H1 (cell line): Measurements from ENCODE around the gene RUFY3. TPM values are rescaled to one million over a fixed set of nuclear protein-coding genes. Genes with fewer than 3 reads are reported as not detected.

Experiments used
- CTCF ChIA-PET: fragments of 300-600 bp; sonication (Branson Sonifier 250); formaldehyde crosslinking; loops from one replicate; lab custom pipeline; 2021; ENCODE audit not compliant: partially characterized antibody; lab: Charles Lee
- POLR2A ChIA-PET: fragments of 300-600 bp; sonication (Branson Sonifier 250); formaldehyde crosslinking; loops from one replicate; lab custom pipeline; 2021; ENCODE audit warnings: inconsistent platforms; ENCODE audit not compliant: partially characterized antibody; lab: Charles Lee
- DNase-seq, 2 experiments: peaks; one replicate each; pipeline versions ENCODE4 v3.0.0 to v3.0.0-alpha.2; 2010 to 2022; ENCODE audit warnings: low spot score in 2 of 2, low read depth in 1 of 2, mixed read lengths in 1 of 2
- FAIRE-seq: peaks from 2 replicates; lab custom pipeline; 2011; peaks lifted over from hg19 to GRCh38; lab: Jason Lieb, UNC
- H2AFZ ChIP-seq: 2 replicates; pipeline ENCODE4 v1.8.1; 2012; ENCODE audit warnings: low read length, inconsistent platforms
- H2AK5ac ChIP-seq: 2 replicates; pipeline ENCODE4 v1.6.1; 2013; ENCODE audit warnings: low read depth, low read length
- H2BK120ac ChIP-seq: replicated peaks from 2 replicates; pipeline ENCODE3; 2013; ENCODE audit warnings: low read depth, low read length, inconsistent platforms
- H2BK12ac ChIP-seq: 2 replicates; pipeline ENCODE4 v1.6.1; 2013; ENCODE audit warnings: low read depth, low read length
- H2BK15ac ChIP-seq: 2 replicates; pipeline ENCODE4 v1.6.1; 2013; ENCODE audit warnings: low read length
- H2BK20ac ChIP-seq: 2 replicates; pipeline ENCODE4 v1.6.1; 2013; ENCODE audit warnings: low read length
- H2BK5ac ChIP-seq: 2 replicates; pipeline ENCODE4 v1.6.1; 2013; ENCODE audit warnings: low read depth, low read length
- H3K14ac ChIP-seq: 2 replicates; pipeline ENCODE4 v1.6.1; 2013; ENCODE audit warnings: inconsistent platforms; ENCODE audit not compliant: insufficient read length
- H3K18ac ChIP-seq: 2 replicates; pipeline ENCODE4 v1.6.1; 2013; ENCODE audit warnings: low read length; ENCODE audit errors: extremely low read depth
- H3K23ac ChIP-seq: 2 replicates; pipeline ENCODE4 v1.6.1; 2013; ENCODE audit warnings: inconsistent platforms; ENCODE audit not compliant: insufficient read length
- H3K23me2 ChIP-seq: 2 replicates; pipeline ENCODE4 v1.6.1; 2013; ENCODE audit warnings: low read depth, low read length
- H3K27ac ChIP-seq: 2 replicates; pipeline ENCODE4 v1.6.1; 2011; ENCODE audit warnings: low read depth, low read length, inconsistent platforms
- H3K27me3 ChIP-seq, 4 experiments: replicated peaks in 1 of 4; 1 replicate in 1 of 4; 2 replicates in 3 of 4; pipeline versions ENCODE4 v1.6.1 to v1.8.1; 2011 to 2013; ENCODE audit warnings: low read length in 3 of 4, mild to moderate bottlenecking in 3 of 4, inconsistent platforms in 2 of 4, mixed read lengths in 2 of 4, moderate library complexity in 1 of 4; ENCODE audit not compliant: control insufficient read depth in 3 of 4, insufficient read depth in 3 of 4; ENCODE audit errors: extremely low read depth in 1 of 4
- H3K36me3 ChIP-seq, 4 experiments: 2 replicates each; pipeline versions ENCODE4 v1.6.1 to v1.8.1; 2011 to 2013; ENCODE audit warnings: mild to moderate bottlenecking in 4 of 4, low read length in 3 of 4, moderate library complexity in 2 of 4, control low read depth in 1 of 4, inconsistent platforms in 1 of 4; ENCODE audit not compliant: insufficient read depth in 4 of 4, control insufficient read depth in 2 of 4
- H3K4ac ChIP-seq: replicated peaks from 2 replicates; pipeline ENCODE3; 2013; ENCODE audit warnings: low read length, low read depth, mixed read lengths, inconsistent platforms; ENCODE audit not compliant: insufficient read length
- H3K4me1 ChIP-seq, 4 experiments: replicated peaks in 1 of 4; 1 replicate in 1 of 4; 2 replicates in 3 of 4; pipeline versions ENCODE4 v1.6.1 to v1.8.1; 2011 to 2013; ENCODE audit warnings: low read length in 3 of 4, inconsistent platforms in 2 of 4, mixed read lengths in 1 of 4; ENCODE audit not compliant: insufficient read depth in 4 of 4, control insufficient read depth in 3 of 4
- H3K4me2 ChIP-seq, 2 experiments: 2 replicates each; pipeline versions ENCODE4 v1.6.1 to v1.8.1; 2011 to 2013; ENCODE audit warnings: low read depth in 2 of 2, low read length in 2 of 2, control low read depth in 1 of 2, inconsistent platforms in 1 of 2, mild to moderate bottlenecking in 1 of 2; ENCODE audit not compliant: insufficient read depth in 1 of 2
- H3K4me3 ChIP-seq, 4 experiments: fragments of 200-600, 300-600 bp in 1 of 4; sonication (generic), shearing (Covaris generic), sonication (Bioruptor Twin) in 1 of 4; 2 replicates each; pipeline versions ENCODE4 v1.5.1 to v1.8.1; 2011 to 2016; ENCODE audit warnings: low read length in 4 of 4, low read depth in 3 of 4, control low read depth in 2 of 4, inconsistent platforms in 2 of 4, mild to moderate bottlenecking in 2 of 4, mixed read lengths in 1 of 4, moderate library complexity in 1 of 4; ENCODE audit not compliant: insufficient read depth in 2 of 4; ENCODE audit errors: extremely low read depth in 1 of 4
- H3K56ac ChIP-seq: replicated peaks from 2 replicates; pipeline ENCODE3; 2013; ENCODE audit warnings: low read depth, mild to moderate bottlenecking, mixed read lengths, low read length, inconsistent platforms; ENCODE audit not compliant: insufficient read length
- H3K79me1 ChIP-seq: 2 replicates; pipeline ENCODE4 v1.6.1; 2013; ENCODE audit warnings: low read depth, low read length, control low read depth
- H3K79me2 ChIP-seq, 2 experiments: 2 replicates each; pipeline versions ENCODE4 v1.6.1 to v1.8.1; 2012 to 2013; ENCODE audit warnings: low read length in 2 of 2, mild to moderate bottlenecking in 2 of 2, inconsistent platforms in 1 of 2; ENCODE audit not compliant: insufficient read depth in 2 of 2, control insufficient read depth in 1 of 2
- H3K9ac ChIP-seq, 4 experiments: replicated peaks in 1 of 4; 1 replicate in 1 of 4; 2 replicates in 3 of 4; pipeline versions ENCODE4 v1.6.1 to v1.8.1; 2011 to 2013; ENCODE audit warnings: low read depth in 3 of 4, low read length in 3 of 4, control low read depth in 2 of 4, mild to moderate bottlenecking in 2 of 4, moderate library complexity in 2 of 4, inconsistent platforms in 1 of 4; ENCODE audit errors: extremely low read depth in 1 of 4
- H3K9me3 ChIP-seq, 2 experiments: 2 replicates each; pipeline versions ENCODE4 v1.6.1 to v1.8.1; 2012 to 2013; ENCODE audit warnings: mild to moderate bottlenecking in 2 of 2, moderate library complexity in 2 of 2, control low read depth in 1 of 2, inconsistent platforms in 1 of 2, low read depth in 1 of 2, low read length in 1 of 2, mixed read lengths in 1 of 2; ENCODE audit not compliant: insufficient read depth in 2 of 2
- H4K20me1 ChIP-seq, 2 experiments: replicated peaks in 1 of 2; 2 replicates each; pipeline versions ENCODE3 to v1.8.1; 2011 to 2013; ENCODE audit warnings: inconsistent platforms in 2 of 2, low read length in 2 of 2, mild to moderate bottlenecking in 1 of 2; ENCODE audit not compliant: insufficient read depth in 2 of 2, control insufficient read depth in 1 of 2
- H4K5ac ChIP-seq: 2 replicates; pipeline ENCODE4 v1.6.1; 2013; ENCODE audit warnings: low read length, low read depth, mixed read lengths, inconsistent platforms; ENCODE audit not compliant: insufficient read length
- H4K8ac ChIP-seq: 2 replicates; pipeline ENCODE4 v1.8.0; 2013; ENCODE audit warnings: mild to moderate bottlenecking, moderate library complexity, low read length, inconsistent platforms; ENCODE audit not compliant: insufficient read depth; ENCODE audit errors: extremely low read depth
- H4K91ac ChIP-seq: replicated peaks from 2 replicates; pipeline ENCODE3; 2013; ENCODE audit warnings: low read length, mixed read lengths, inconsistent platforms; ENCODE audit not compliant: insufficient read length
- ASH2L ChIP-seq: fragments of 200-600, 300-600 bp; sonication (generic); IDR thresholded peaks from one replicate; pipeline ENCODE4 v1.7.1; 2017; ENCODE audit warnings: low read length
- CEBPB ChIP-seq: IDR thresholded peaks from 2 replicates; pipeline ENCODE4 v1.6.1; 2012; ENCODE audit warnings: low read depth, low read length
- CHD2 ChIP-seq: IDR thresholded peaks from 2 replicates; pipeline ENCODE4 v1.6.1; 2012; ENCODE audit warnings: low read length, improper control_type of control experiment
- KDM1A ChIP-seq: fragments of 200-600, 300-600 bp; sonication (generic); IDR thresholded peaks from 2 replicates; pipeline ENCODE4 v1.7.1; 2016; ENCODE audit warnings: mild to moderate bottlenecking, low read length, borderline replicate concordance
- POLR2A ChIP-seq, 2 experiments: IDR thresholded peaks; 1 replicate in 1 of 2; 2 replicates in 1 of 2; pipeline ENCODE4 v1.6.1; 2011; ENCODE audit warnings: low read depth in 2 of 2, low read length in 2 of 2, mild to moderate bottlenecking in 2 of 2; ENCODE audit errors: control extremely low read depth in 1 of 2
- POLR2AphosphoS5 ChIP-seq: IDR thresholded peaks from 2 replicates; pipeline ENCODE4 v1.6.1; 2011; ENCODE audit warnings: low read depth, low read length
- RAD21 ChIP-seq, 2 experiments: IDR thresholded peaks in 1 of 2; conservative IDR thresholded peaks in 1 of 2; 2 replicates each; pipeline ENCODE4 v1.6.1; 2011; ENCODE audit warnings: low read depth in 2 of 2, low read length in 2 of 2, improper control_type of control experiment in 1 of 2, inconsistent platforms in 1 of 2, mild to moderate bottlenecking in 1 of 2, moderate library complexity in 1 of 2
- RNF2 ChIP-seq: fragments of 200-900, 300-1000 bp; sonication (generic); IDR thresholded peaks from 2 replicates; pipeline ENCODE4 v1.7.1; 2016; ENCODE audit warnings: borderline replicate concordance, low read depth, mild to moderate bottlenecking, antibody characterized with exemption, low read length; ENCODE audit not compliant: poor library complexity, severe bottlenecking; ENCODE audit errors: missing control alignments
- TBP ChIP-seq: IDR thresholded peaks from 2 replicates; pipeline ENCODE4 v1.6.1; 2011; ENCODE audit warnings: low read depth, low read length, improper control_type of control experiment
- WGBS, 2 experiments: shearing (Covaris generic) in 1 of 2; methylation state at CpG; one replicate each; pipeline versions ENCODE4 v1.1.6 to v1.1.7; 2013 to 2015; ENCODE audit warnings: low lambda C conversion rate in 2 of 2, mixed read lengths in 2 of 2, inconsistent platforms in 1 of 2, low coverage in 1 of 2, missing lambda C conversion rate in 1 of 2; ENCODE audit not compliant: insufficient replicate concordance in 2 of 2, insufficient coverage in 1 of 2, insufficient read length in 1 of 2; ENCODE audit errors: extremely low coverage in 1 of 2, missing lambda C conversion rate in 1 of 2; 5-methylcytosine and 5-hydroxymethylcytosine counted together
- polyA plus RNA-seq, 7 experiments: library from polyadenylated mRNA; depleted of rRNA in 3 of 7; stranded (reverse) in 5 of 7; unstranded in 2 of 7; fragments of >200 nt in 5 of 7; fragments of 200-250 nt in 2 of 7; gene quantifications; 1 replicate in 5 of 7; 2 replicates in 1 of 7; 4 replicates in 1 of 7; pipeline versions ENCODE4 v1.2.1 to v1.2.3, GENCODE V29; 2011 to 2013; ENCODE audit warnings: missing spikeins in 2 of 7, mixed read lengths in 2 of 7
- total RNA-seq: library from RNA; stranded (reverse); fragmentation: NEBNext Ultra II Directional; extraction: Animal tissue kit (Norgen Biotek cat#: 25700); gene quantifications from 2 replicates; pipeline ENCODE4 v1.2.1, GENCODE V29; 2021

RUFY3 gene
- total and polyA plus RNA-seq, 2 of the 8 experiments (the other 6 are each of a cell fraction or from before 2014, with no cell fraction given) = 7.8 to 33.1 TPM

DNA sequence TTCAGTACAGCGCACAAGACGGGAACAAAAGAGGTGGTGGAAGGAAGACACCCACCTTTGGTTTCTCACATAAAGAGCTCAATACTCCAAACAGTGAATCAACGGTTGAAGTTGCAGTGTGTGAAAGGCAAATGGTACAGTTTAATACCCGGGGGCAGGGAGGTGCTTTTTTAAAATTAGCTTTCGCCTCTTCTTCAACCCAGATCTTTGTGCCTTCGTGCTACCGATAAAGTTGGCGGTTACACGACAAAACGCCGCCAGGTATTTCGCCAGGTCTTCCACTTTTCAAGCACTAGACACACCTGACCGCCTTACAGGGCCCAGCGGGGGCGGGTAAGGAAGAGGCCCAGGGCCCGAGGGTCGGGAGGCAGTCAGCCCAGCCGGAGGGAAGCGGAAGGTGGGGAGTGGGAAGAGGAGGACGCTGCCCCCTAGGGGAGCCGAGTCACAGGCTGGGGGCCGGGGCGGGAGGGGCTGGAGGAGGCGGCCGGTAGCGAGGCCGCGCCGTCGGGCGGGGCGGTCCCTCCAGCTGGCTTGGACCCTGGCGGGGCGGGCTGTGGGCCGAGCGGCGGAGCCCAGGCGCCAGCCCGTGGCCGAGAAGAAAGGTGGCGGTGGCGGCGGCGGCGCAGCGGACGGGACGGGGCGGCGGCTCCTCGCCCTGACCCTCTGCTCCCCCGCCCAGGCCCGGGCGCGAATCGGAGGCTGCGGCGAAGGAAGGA, 17.4 kb upstream of the RUFY3 start:
- Histone ChIP-seq H2AK5ac (no peak overlapping the region), H3K79me1 (no peaks in the 10 kb centered on the region), H2BK15ac (no peak overlapping the region), H3K14ac (no peak overlapping the region), H2BK20ac (no peak overlapping the region), H3K4me3 (peak overlapping the region; percentile 51 to 71 (median 68)), H3K36me3 (no peaks in the 10 kb centered on the region), H2AFZ (peak overlapping the region; percentile 74; the same call in 1 of the 2 replicates), H3K27ac (no peak overlapping the region; the same call in 1 of the 2 replicates), H4K91ac (no peak overlapping the region), H3K23ac (no peak overlapping the region), H3K56ac (peak overlapping the region; percentile 27), H2BK12ac (no peak overlapping the region), H3K9me3 (no peaks in the 10 kb centered on the region), H3K23me2 (peaks cover 3% of the 10 kb centered on the region; the same call in 1 of the 2 replicates), H3K27me3 (no peaks in the 10 kb centered on the region; a peak in 1 of 7 replicates), H4K5ac (no peak overlapping the region), H2BK120ac (no peak overlapping the region), H3K4me1 (peaks cover 0 to 7% (median 4%) of the 10 kb centered on the region in 4 experiments; a peak in 5 of 7 replicates), H2BK5ac (no peak overlapping the region), H4K8ac (peak overlapping the region; percentile 84; the same call in 1 of the 2 replicates), H3K9ac (peak overlapping the region; percentile 42 to 70 (median 64)), H3K79me2 (peaks cover 0 to 26% of the 10 kb centered on the region in 2 experiments; a peak in 2 of 4 replicates), H4K20me1 (no peaks in the 10 kb centered on the region), H3K4ac (no peak overlapping the region), H3K4me2 (peak overlapping the region; percentile 70 to 81), H3K18ac (peak overlapping the region; percentile 34; the same call in 1 of the 2 replicates)
- FAIRE-seq = peak; percentile 36
- DNase-seq = no peak
- 3% methylated on average over 11 of the region's 58 CpGs; no CpG with 5 or more reads in 1 of the 2 experiments for WGBS, 2 experiments
- ChIA-PET POLR2A (interaction anchor here (0.6 to 5.2 kb wide), 11 partner anchors 8 to 418 kb away, joined by 3 to 86 read pairs (median 4); partner anchors contain the start of genes GRSF1, RUFY3 and UTP3), CTCF (interaction anchor here (0.8 to 5.7 kb wide), 16 partner anchors 10 to 306 kb away, joined by 3 to 36 read pairs (median 4); partner anchors contain the start of genes RUFY3 and UTP3)
- no peak; the same call in 1 of the 2 replicates for TF ChIP-seq TBP
- TF ChIP-seq KDM1A = no peak
- peak; percentile 71 for TF ChIP-seq ASH2L
- peak in 1 of 2 experiments; percentile 25; a peak in 2 of 4 replicates for TF ChIP-seq RAD21 (IDR thresholded peaks at IDR 0.05 in 1 of 2, conservative IDR thresholded peaks at IDR 0.05 in 1 of 2; ENCODE audit: low read depth in 2 of 2, low read length in 2 of 2)
- no peak; the same call in 1 of the 2 replicates for TF ChIP-seq CHD2
- TF ChIP-seq CEBPB = no peak
- TF ChIP-seq POLR2AphosphoS5 = no peak; the same call in 1 of the 2 replicates
- TF ChIP-seq POLR2A (IDR thresholded peaks at IDR 0.05; ENCODE audit: control extremely low read depth in 1 of 2, low read depth in 2 of 2, low read length in 2 of 2) = peak in 1 of 2 experiments; percentile 64; a peak in 2 of 3 replicates
- no peak for TF ChIP-seq RNF2
